H9 (cell line): Measurements from ENCODE around the gene OR2A2. TPM values are rescaled to one million over a fixed set of nuclear protein-coding genes. Genes with fewer than 3 reads are reported as not detected.

Experiments
- DNase-seq: peaks from one replicate; pipeline ENCODE4 v3.0.0-alpha.2; 2017
- H2AFZ ChIP-seq: one replicate; pipeline ENCODE4 v1.6.1; 2013; ENCODE audit warnings: mild to moderate bottlenecking, low read length, control low read depth, moderate library complexity
- H2AK5ac ChIP-seq: 2 replicates; pipeline ENCODE4 v1.6.1; 2013; ENCODE audit warnings: low read length, control low read depth, mixed read lengths; ENCODE audit not compliant: insufficient read length
- H2BK120ac ChIP-seq: one replicate; pipeline ENCODE4 v1.6.1; 2013; ENCODE audit warnings: low read depth, mild to moderate bottlenecking, low read length, control low read depth, inconsistent platforms; ENCODE audit not compliant: poor library complexity, severe bottlenecking
- H2BK12ac ChIP-seq: 2 replicates; pipeline ENCODE4 v1.6.1; 2013; ENCODE audit warnings: low read length, control low read depth, mixed read lengths, low read depth; ENCODE audit not compliant: insufficient read length
- H2BK15ac ChIP-seq: 2 replicates; pipeline ENCODE4 v1.6.1; 2013; ENCODE audit warnings: low read depth, low read length, control low read depth
- H2BK20ac ChIP-seq: one replicate; pipeline ENCODE4 v1.6.1; 2013; ENCODE audit warnings: low read depth, mild to moderate bottlenecking, low read length, control low read depth, inconsistent platforms; ENCODE audit not compliant: poor library complexity, severe bottlenecking
- H2BK5ac ChIP-seq: 2 replicates; pipeline ENCODE4 v1.6.1; 2013; ENCODE audit warnings: low read length, control low read depth, mixed read lengths; ENCODE audit not compliant: insufficient read length
- H3K14ac ChIP-seq: 2 replicates; pipeline ENCODE4 v1.6.1; 2013; ENCODE audit warnings: low read length, control low read depth; ENCODE audit not compliant: insufficient read depth
- H3K18ac ChIP-seq: 2 replicates; pipeline ENCODE4 v1.6.1; 2013; ENCODE audit warnings: low read depth, mild to moderate bottlenecking, mixed read lengths, low read length, control low read depth; ENCODE audit not compliant: insufficient read length
- H3K23ac ChIP-seq: 2 replicates; pipeline ENCODE4 v1.6.1; 2013; ENCODE audit warnings: low read length, control low read depth, mixed read lengths, low read depth; ENCODE audit not compliant: insufficient read length
- H3K23me2 ChIP-seq: 2 replicates; pipeline ENCODE4 v1.6.1; 2013; ENCODE audit warnings: low read depth, mild to moderate bottlenecking, mixed read lengths, low read length, control low read depth; ENCODE audit not compliant: insufficient read length, poor library complexity, severe bottlenecking
- H3K27ac ChIP-seq: 2 replicates; pipeline ENCODE4 v1.5.1; 2013; ENCODE audit warnings: low read length, control low read depth, mixed read lengths, low read depth; ENCODE audit not compliant: insufficient read length
- H3K27me3 ChIP-seq: 2 replicates; pipeline ENCODE4 v1.6.1; 2013; ENCODE audit warnings: low read length, control low read depth, inconsistent platforms; ENCODE audit not compliant: insufficient read depth
- H3K4ac ChIP-seq: 2 replicates; pipeline ENCODE4 v1.6.1; 2013; ENCODE audit warnings: low read depth, mild to moderate bottlenecking, control low read depth, inconsistent platforms, low read length, moderate library complexity
- H3K4me1 ChIP-seq: 2 replicates; pipeline ENCODE4 v1.6.1; 2013; ENCODE audit warnings: low read length, control low read depth, inconsistent platforms; ENCODE audit not compliant: insufficient read depth
- H3K4me2 ChIP-seq: 2 replicates; pipeline ENCODE4 v1.6.1; 2013; ENCODE audit warnings: low read length, control low read depth, mixed read lengths; ENCODE audit not compliant: insufficient read length, insufficient read depth
- H3K56ac ChIP-seq: 2 replicates; pipeline ENCODE4 v1.6.1; 2013; ENCODE audit warnings: low read depth, mild to moderate bottlenecking, mixed read lengths, low read length, control low read depth; ENCODE audit not compliant: insufficient read length
- H3K79me1 ChIP-seq: 2 replicates; pipeline ENCODE4 v1.6.1; 2013; ENCODE audit warnings: low read depth, mild to moderate bottlenecking, moderate library complexity, low read length, control low read depth, inconsistent platforms; ENCODE audit not compliant: insufficient read depth, poor library complexity, severe bottlenecking
- H3K79me2 ChIP-seq: 2 replicates; pipeline ENCODE4 v1.6.1; 2013; ENCODE audit warnings: low read length, control low read depth, inconsistent platforms; ENCODE audit not compliant: insufficient read depth
- H3K9ac ChIP-seq: 2 replicates; pipeline ENCODE4 v1.6.1; 2013; ENCODE audit warnings: low read length, control low read depth, mixed read lengths; ENCODE audit not compliant: insufficient read length; ENCODE audit errors: extremely low read depth
- H3K9me3 ChIP-seq: one replicate; pipeline ENCODE4 v1.6.1; 2013; ENCODE audit warnings: low read depth, low read length, inconsistent platforms; ENCODE audit not compliant: control insufficient read depth
- H3T11ph ChIP-seq: one replicate; pipeline ENCODE4 v1.6.1; 2013; ENCODE audit warnings: mild to moderate bottlenecking, low read length, control low read depth, inconsistent platforms
- H4K20me1 ChIP-seq: one replicate; pipeline ENCODE4 v1.6.1; 2013; ENCODE audit not compliant: control insufficient read depth, insufficient read length, insufficient read depth
- H4K5ac ChIP-seq: 2 replicates; pipeline ENCODE4 v1.6.1; 2013; ENCODE audit warnings: low read depth, mild to moderate bottlenecking, mixed read lengths, low read length, control low read depth; ENCODE audit not compliant: insufficient read length
- H4K8ac ChIP-seq: replicated peaks from 2 replicates; pipeline ENCODE4 v1.6.1; 2013; ENCODE audit warnings: low read length, control low read depth, mixed read lengths, low read depth; ENCODE audit not compliant: insufficient read length
- H4K91ac ChIP-seq: 2 replicates; pipeline ENCODE4 v1.6.1; 2013; ENCODE audit warnings: low read depth, mild to moderate bottlenecking, moderate library complexity, mixed read lengths, low read length, control low read depth; ENCODE audit not compliant: insufficient read length
- H3K27ac Mint-ChIP-seq, 3 experiments: 2 replicates in 2 of 3; 3 replicates in 1 of 3; pipeline ENCODE4 v1.8.0; 2020 to 2021; ENCODE audit warnings: mixed read lengths in 3 of 3, mild to moderate bottlenecking in 1 of 3, moderate library complexity in 1 of 3
- H3K27me3 Mint-ChIP-seq: 2 replicates; pipeline ENCODE4 v1.8.0; 2021; ENCODE audit warnings: low read depth, mild to moderate bottlenecking, moderate library complexity, mixed read lengths
- H3K36me3 Mint-ChIP-seq, 3 experiments: 2 replicates in 2 of 3; 3 replicates in 1 of 3; pipeline ENCODE4 v1.8.0; 2020 to 2021; ENCODE audit warnings: low read depth in 3 of 3, mixed read lengths in 3 of 3; ENCODE audit not compliant: insufficient read depth in 1 of 3
- H3K4me1 Mint-ChIP-seq, 2 experiments: 2 replicates each; pipeline ENCODE4 v1.8.0; 2020; ENCODE audit warnings: mixed read lengths in 2 of 2
- H3K4me3 Mint-ChIP-seq, 2 experiments: 2 replicates in 1 of 2; 3 replicates in 1 of 2; pipeline ENCODE4 v1.8.0; 2020 to 2021; ENCODE audit warnings: mild to moderate bottlenecking in 2 of 2, mixed read lengths in 2 of 2, moderate library complexity in 1 of 2
- H3K9me3 Mint-ChIP-seq, 2 experiments: 2 replicates in 1 of 2; 3 replicates in 1 of 2; pipeline ENCODE4 v1.8.0; 2020; ENCODE audit warnings: mild to moderate bottlenecking in 2 of 2, mixed read lengths in 2 of 2, moderate library complexity in 1 of 2
- CTCF ChIP-seq: fragments of 200-600 bp; sonication (generic); conservative IDR thresholded peaks from 3 replicates; pipeline ENCODE4 v1.8.0; 2021; ENCODE audit warnings: antibody characterized with exemption, mild to moderate bottlenecking
- whole genome bisulfite sequencing: extraction: QIAGEN DNeasy Blood & Tissue Kit; methylation state at CpG from one replicate; pipeline ENCODE4 v1.1.7; 2013; ENCODE audit warnings: missing lambda C conversion rate, low lambda C conversion rate, mixed read lengths; ENCODE audit not compliant: insufficient read length; ENCODE audit errors: extremely low coverage; 5-methylcytosine and 5-hydroxymethylcytosine counted together
- total RNA-seq: library from RNA; stranded (reverse); gene quantifications from 2 replicates; pipeline ENCODE4 v1.2.1, GENCODE V29; 2021

The OR2A2 gene
- total RNA-seq, 1 experiment from 2014 or later: not detected

GRCh38 chr7:144118341-144118740 is 9.0 kb downstream of the OR2A2 start:
- no peak overlapping the region for H2BK120ac ChIP-seq
- WGBS: no CpG with 5 or more reads among the region's 8 CpGs

More at GRCh38 chr7:144118341-144118740, 9.0 kb downstream of the OR2A2 start:
- no peaks in the 10 kb centered on the region for H3K79me1 ChIP-seq
- H3K27me3 Mint-ChIP-seq: peaks cover 2% of the 10 kb centered on the region; the same call in 1 of the 2 replicates
- H3K4me2 ChIP-seq: no peak overlapping the region
- peak; percentile 26; the same call in 1 of the 3 replicates for TF ChIP-seq CTCF
- no peak overlapping the region for H3K14ac ChIP-seq
- no peaks in the 10 kb centered on the region for H3K9me3 ChIP-seq
- no peaks in the 10 kb centered on the region for H3K27me3 ChIP-seq
- no peak for DNase-seq
- H2BK15ac ChIP-seq: no peak overlapping the region
- H3K27ac Mint-ChIP-seq: no peak overlapping the region; a peak in 1 of 7 replicates
- H4K91ac ChIP-seq: no peak overlapping the region
- no peak overlapping the region for H2BK20ac ChIP-seq
- no peak overlapping the region for H3K4ac ChIP-seq
- H2AK5ac ChIP-seq: no peak overlapping the region
- H4K8ac ChIP-seq: no peak overlapping the region
- no peaks in the 10 kb centered on the region for H4K20me1 ChIP-seq
- no peak overlapping the region for H3K18ac ChIP-seq
- H4K5ac ChIP-seq: no peak overlapping the region
- H2BK5ac ChIP-seq: no peak overlapping the region
- no peaks in the 10 kb centered on the region for H3K23me2 ChIP-seq
- no peak overlapping the region for H3K9ac ChIP-seq
- no peak overlapping the region for H2BK12ac ChIP-seq
- no peak overlapping the region for H3K27ac ChIP-seq
- no peaks in the 10 kb centered on the region for H3K4me1 Mint-ChIP-seq
- H3K9me3 Mint-ChIP-seq: no peaks in the 10 kb centered on the region
- no peak overlapping the region for H3K23ac ChIP-seq
- H2AFZ ChIP-seq: no peak overlapping the region
- no peak overlapping the region for H3K4me3 Mint-ChIP-seq
- H3K79me2 ChIP-seq: no peaks in the 10 kb centered on the region
- no peak overlapping the region for H3K56ac ChIP-seq
- no peaks in the 10 kb centered on the region for H3K36me3 Mint-ChIP-seq
- H3K4me1 ChIP-seq: no peaks in the 10 kb centered on the region
- H3T11ph ChIP-seq: no peak overlapping the region
